Upper lobe of right lung (tissue), 1 donor: ENCODE measurements around the gene EDA. TPM values are rescaled to one million over a fixed set of nuclear protein-coding genes. Genes with fewer than 3 reads are reported as not detected.

Source experiments
- ATAC-seq: fragments of 200-7000 bp; cut with Tn5 transposase; one replicate; pipeline ENCODE4 v1.9.1; 2020; ENCODE audit warnings: mild to moderate bottlenecking, moderate library complexity
- DNase-seq: peaks from one replicate; pipeline ENCODE4 v3.0.0-alpha.2; 2020
- H3K27ac ChIP-seq: fragments of 200-600 bp; one replicate; pipeline ENCODE4 v1.8.0; 2022
- H3K27me3 ChIP-seq: fragments of 200-600 bp; one replicate; pipeline ENCODE4 v1.8.0; 2022; ENCODE audit warnings: mild to moderate bottlenecking
- H3K36me3 ChIP-seq: fragments of 200-600 bp; one replicate; pipeline ENCODE4 v1.8.0; 2022
- H3K4me1 ChIP-seq: fragments of 200-600 bp; one replicate; pipeline ENCODE4 v1.8.0; 2022
- H3K4me3 ChIP-seq: fragments of 200-600 bp; one replicate; pipeline ENCODE4 v1.8.0; 2022; ENCODE audit warnings: mild to moderate bottlenecking
- H3K9me3 ChIP-seq: fragments of 200-600 bp; one replicate; pipeline ENCODE4 v1.8.0; 2022
- intact Hi-C: fragments of 100-400 bp; cut with DNase I; formaldehyde crosslinking; loops from one replicate; pipeline ENCODE4 v1.11.0; 2022
- total RNA-seq: library from RNA; stranded (reverse); fragmentation: NEBNext Ultra II Directional; extraction: Animal tissue kit (Norgen Biotek cat#: 25700); gene quantifications from one replicate; pipeline ENCODE4 v1.2.1, GENCODE V29; 2021
- TF ChIP-seq, protein P1 (sequence below): fragments of 200-600 bp; IDR thresholded peaks from one replicate; pipeline ENCODE4 v1.8.0; 2022; ENCODE audit warnings: antibody characterized with exemption
- donor health status: DM: no; HTN: yes; CAD: no; lungs with severe emphysema.

EDA gene
- total RNA-seq, 1 donor from 2014 or later, result 5.5 TPM

- no peaks in the 10 kb centered on the region for H3K9me3 ChIP-seq
- ATAC-seq (no peak), DNase-seq (no peak)
- H3K27me3 ChIP-seq, result no peaks in the 10 kb centered on the region
- no peak overlapping the region for H3K27ac ChIP-seq
- intact Hi-C loops, result no loop called here
- H3K36me3 ChIP-seq, result no peaks in the 10 kb centered on the region
- no peak overlapping the region for H3K4me3 ChIP-seq
- no peaks in the 10 kb centered on the region for H3K4me1 ChIP-seq
- TF ChIP-seq, protein P1, sequence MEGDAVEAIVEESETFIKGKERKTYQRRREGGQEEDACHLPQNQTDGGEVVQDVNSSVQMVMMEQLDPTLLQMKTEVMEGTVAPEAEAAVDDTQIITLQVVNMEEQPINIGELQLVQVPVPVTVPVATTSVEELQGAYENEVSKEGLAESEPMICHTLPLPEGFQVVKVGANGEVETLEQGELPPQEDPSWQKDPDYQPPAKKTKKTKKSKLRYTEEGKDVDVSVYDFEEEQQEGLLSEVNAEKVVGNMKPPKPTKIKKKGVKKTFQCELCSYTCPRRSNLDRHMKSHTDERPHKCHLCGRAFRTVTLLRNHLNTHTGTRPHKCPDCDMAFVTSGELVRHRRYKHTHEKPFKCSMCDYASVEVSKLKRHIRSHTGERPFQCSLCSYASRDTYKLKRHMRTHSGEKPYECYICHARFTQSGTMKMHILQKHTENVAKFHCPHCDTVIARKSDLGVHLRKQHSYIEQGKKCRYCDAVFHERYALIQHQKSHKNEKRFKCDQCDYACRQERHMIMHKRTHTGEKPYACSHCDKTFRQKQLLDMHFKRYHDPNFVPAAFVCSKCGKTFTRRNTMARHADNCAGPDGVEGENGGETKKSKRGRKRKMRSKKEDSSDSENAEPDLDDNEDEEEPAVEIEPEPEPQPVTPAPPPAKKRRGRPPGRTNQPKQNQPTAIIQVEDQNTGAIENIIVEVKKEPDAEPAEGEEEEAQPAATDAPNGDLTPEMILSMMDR, result no peak
Measured at GRCh38 chrX:69762340-69762739, 146.4 kb downstream of the EDA start.

GRCh38 chrX:69793260-69793935 is 177.5 kb downstream of the EDA start:
- Histone ChIP-seq H3K27me3 (no peaks in the 10 kb centered on the region), H3K9me3 (no peaks in the 10 kb centered on the region), H3K27ac (no peak overlapping the region), H3K4me1 (no peaks in the 10 kb centered on the region), H3K36me3 (no peaks in the 10 kb centered on the region), H3K4me3 (no peak overlapping the region)
- ATAC-seq, result no peak
- intact Hi-C loops, result no loop called here
- no peak for DNase-seq
- TF ChIP-seq, protein P1, result no peak

- Histone ChIP-seq H3K36me3 (no peaks in the 10 kb centered on the region), H3K27me3 (no peaks in the 10 kb centered on the region), H3K27ac (no peak overlapping the region), H3K9me3 (no peaks in the 10 kb centered on the region), H3K4me1 (no peaks in the 10 kb centered on the region), H3K4me3 (no peak overlapping the region)
- TF ChIP-seq, protein P1, result no peak
- no peak for ATAC-seq
- intact Hi-C loops, result no loop called here
- DNase-seq, result no peak
Measured at GRCh38 chrX:69795702-69796101, 179.8 kb downstream of the EDA start.

DNA sequence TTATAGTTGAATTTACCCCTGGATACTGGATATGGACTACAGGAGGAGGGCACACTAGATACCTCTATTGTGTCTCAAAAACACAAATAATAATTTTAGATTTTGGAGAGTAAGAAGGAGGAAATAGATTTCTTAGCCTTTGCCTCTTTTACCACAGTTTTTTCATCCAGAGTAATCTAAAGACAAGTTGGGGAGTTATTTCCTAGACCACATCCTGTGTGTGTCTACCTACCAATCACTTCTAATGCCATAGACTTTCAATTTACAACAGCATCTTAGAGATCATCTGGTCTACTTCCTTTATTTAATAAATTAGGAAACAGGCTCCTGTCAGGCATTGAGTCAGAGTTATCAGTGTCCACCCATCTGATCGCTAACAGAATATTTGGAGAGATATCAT is 191.5 kb downstream of the EDA start:
- DNase-seq (no peak), ATAC-seq (no peak)
- Histone ChIP-seq H3K36me3 (no peaks in the 10 kb centered on the region), H3K4me1 (no peaks in the 10 kb centered on the region), H3K27me3 (no peaks in the 10 kb centered on the region), H3K9me3 (no peaks in the 10 kb centered on the region), H3K27ac (no peak overlapping the region), H3K4me3 (no peak overlapping the region)
- TF ChIP-seq, protein P1, result no peak
- intact Hi-C loops, result no loop called here

- no peaks in the 10 kb centered on the region for H3K9me3 ChIP-seq
- TF ChIP-seq, protein P1, result no peak
- no peaks in the 10 kb centered on the region for H3K27me3 ChIP-seq
- ATAC-seq, result no peak
- H3K4me1 ChIP-seq, result no peaks in the 10 kb centered on the region
- no peak for DNase-seq
- intact Hi-C loops, result no loop called here
- H3K4me3 ChIP-seq, result no peak overlapping the region
- no peaks in the 10 kb centered on the region for H3K36me3 ChIP-seq
- H3K27ac ChIP-seq, result no peak overlapping the region
Measured at GRCh38 chrX:69808375-69808774, 192.5 kb downstream of the EDA start.

GRCh38 chrX:69813677-69814076 is 197.8 kb downstream of the EDA start:
- Histone ChIP-seq H3K27ac (no peak overlapping the region), H3K4me1 (no peaks in the 10 kb centered on the region), H3K27me3 (no peaks in the 10 kb centered on the region), H3K4me3 (no peak overlapping the region), H3K9me3 (no peaks in the 10 kb centered on the region), H3K36me3 (no peaks in the 10 kb centered on the region)
- DNase-seq, result no peak
- ATAC-seq, result no peak
- intact Hi-C loops, result no loop called here
- TF ChIP-seq, protein P1, result no peak
